DND-41 (cell line): ENCODE results near the gene ZNF141.

Source experiments
- ATAC-seq: fragments of 200-7000 bp; cut with Tn5 transposase; 3 replicates; pipeline ENCODE4 v1.9.1; 2021; ENCODE audit warnings: low read depth; ENCODE audit not compliant: insufficient read depth
- DNase-seq: peaks from one replicate; pipeline ENCODE4 v3.0.0-alpha.2; 2020
- H2AFZ ChIP-seq: 2 replicates; pipeline ENCODE4 v1.6.0; 2012; ENCODE audit warnings: low read depth, low read length
- H3K27ac ChIP-seq: 2 replicates; pipeline ENCODE4 v1.5.1; 2012; ENCODE audit warnings: low read length, inconsistent platforms
- H3K27me3 ChIP-seq: fragments of 200-600 bp; sonication (generic); 2 replicates; pipeline ENCODE4 v1.6.0; 2012; ENCODE audit warnings: low read length, mild to moderate bottlenecking, inconsistent platforms; ENCODE audit not compliant: insufficient read depth, poor library complexity
- H3K36me3 ChIP-seq: 2 replicates; pipeline ENCODE4 v1.5.1; 2012; ENCODE audit warnings: low read length, inconsistent platforms; ENCODE audit not compliant: insufficient read depth
- H3K4me1 ChIP-seq: 2 replicates; pipeline ENCODE4 v1.5.1; 2012; ENCODE audit warnings: mild to moderate bottlenecking, low read length; ENCODE audit not compliant: insufficient read depth
- H3K4me2 ChIP-seq: 2 replicates; pipeline ENCODE4 v1.6.0; 2012; ENCODE audit warnings: mild to moderate bottlenecking, moderate library complexity, low read length, inconsistent platforms; ENCODE audit not compliant: insufficient read depth
- H3K4me3 ChIP-seq, 2 experiments: fragments of 200-600 bp in 1 of 2; shearing (Covaris generic) in 1 of 2; 2 replicates each; pipeline ENCODE4 v1.5.1; 2012 to 2016; ENCODE audit warnings: inconsistent platforms in 2 of 2, low read length in 2 of 2, mild to moderate bottlenecking in 2 of 2, low read depth in 1 of 2, moderate library complexity in 1 of 2
- H3K79me2 ChIP-seq: 2 replicates; pipeline ENCODE4 v1.6.0; 2012; ENCODE audit warnings: low read length, inconsistent platforms; ENCODE audit not compliant: insufficient read depth
- H3K9ac ChIP-seq: 2 replicates; pipeline ENCODE4 v1.6.0; 2012; ENCODE audit warnings: low read depth, mild to moderate bottlenecking, inconsistent platforms, low read length, moderate library complexity
- H3K9me3 ChIP-seq: 2 replicates; pipeline ENCODE4 v1.5.1; 2012; ENCODE audit warnings: low read length, moderate library complexity, mild to moderate bottlenecking, inconsistent platforms; ENCODE audit not compliant: insufficient read depth, severe bottlenecking
- H4K20me1 ChIP-seq: 2 replicates; pipeline ENCODE4 v1.6.0; 2012; ENCODE audit warnings: low read length; ENCODE audit not compliant: insufficient read depth
- EZH2 ChIP-seq: IDR thresholded peaks from 3 replicates; pipeline ENCODE4 v1.6.1; 2012; ENCODE audit warnings: borderline replicate concordance, low read depth, mild to moderate bottlenecking, moderate library complexity, low read length, inconsistent platforms; ENCODE audit not compliant: severe bottlenecking
- TF ChIP-seq, protein P1 (sequence below): IDR thresholded peaks from 2 replicates; pipeline ENCODE4 v1.5.1; 2012; ENCODE audit warnings: borderline replicate concordance, low read length, moderate library complexity, mild to moderate bottlenecking; ENCODE audit not compliant: poor library complexity, severe bottlenecking; ENCODE audit errors: extremely low read depth

ZNF141 gene

DNA sequence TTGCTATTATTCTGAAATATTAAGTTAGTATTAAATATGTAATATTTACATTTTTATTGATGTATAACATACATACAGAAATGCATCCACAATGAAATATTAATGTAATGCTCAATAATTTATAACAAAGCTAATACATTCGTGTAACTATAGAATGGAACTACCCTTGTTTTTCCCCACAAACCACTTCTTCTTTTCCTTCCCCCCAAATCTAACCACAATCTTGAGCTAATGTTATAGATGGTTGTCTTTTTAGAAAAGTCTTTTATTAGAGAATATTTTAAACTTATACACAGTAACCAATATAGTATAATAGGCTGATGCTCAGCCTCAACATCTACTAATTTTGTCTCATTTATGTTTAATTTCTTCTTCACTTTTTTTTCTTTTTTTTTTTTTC is 27.8 kb upstream of the ZNF141 start:
- Histone ChIP-seq H3K4me3 (no peak overlapping the region), H4K20me1 (no peaks in the 10 kb centered on the region), H3K27me3 (no peaks in the 10 kb centered on the region), H3K4me1 (peaks cover 27% of the 10 kb centered on the region), H3K79me2 (no peaks in the 10 kb centered on the region), H3K27ac (no peak overlapping the region), H3K9ac (no peak overlapping the region), H3K9me3 (peaks cover 38% of the 10 kb centered on the region), H3K4me2 (no peak overlapping the region), H2AFZ (no peak overlapping the region), H3K36me3 (no peaks in the 10 kb centered on the region)
- ATAC-seq, result no peak
- no peak for TF ChIP-seq EZH2
- TF ChIP-seq, protein P1, sequence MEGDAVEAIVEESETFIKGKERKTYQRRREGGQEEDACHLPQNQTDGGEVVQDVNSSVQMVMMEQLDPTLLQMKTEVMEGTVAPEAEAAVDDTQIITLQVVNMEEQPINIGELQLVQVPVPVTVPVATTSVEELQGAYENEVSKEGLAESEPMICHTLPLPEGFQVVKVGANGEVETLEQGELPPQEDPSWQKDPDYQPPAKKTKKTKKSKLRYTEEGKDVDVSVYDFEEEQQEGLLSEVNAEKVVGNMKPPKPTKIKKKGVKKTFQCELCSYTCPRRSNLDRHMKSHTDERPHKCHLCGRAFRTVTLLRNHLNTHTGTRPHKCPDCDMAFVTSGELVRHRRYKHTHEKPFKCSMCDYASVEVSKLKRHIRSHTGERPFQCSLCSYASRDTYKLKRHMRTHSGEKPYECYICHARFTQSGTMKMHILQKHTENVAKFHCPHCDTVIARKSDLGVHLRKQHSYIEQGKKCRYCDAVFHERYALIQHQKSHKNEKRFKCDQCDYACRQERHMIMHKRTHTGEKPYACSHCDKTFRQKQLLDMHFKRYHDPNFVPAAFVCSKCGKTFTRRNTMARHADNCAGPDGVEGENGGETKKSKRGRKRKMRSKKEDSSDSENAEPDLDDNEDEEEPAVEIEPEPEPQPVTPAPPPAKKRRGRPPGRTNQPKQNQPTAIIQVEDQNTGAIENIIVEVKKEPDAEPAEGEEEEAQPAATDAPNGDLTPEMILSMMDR, result no peak
- no peak for DNase-seq

GRCh38 chr4:314296-314903 is 23.2 kb upstream of the ZNF141 start:
- H3K9me3 ChIP-seq, result peaks cover 16% of the 10 kb centered on the region
- no peak overlapping the region for H3K4me3 ChIP-seq
- H2AFZ ChIP-seq, result no peak overlapping the region
- peaks cover 4% of the 10 kb centered on the region; the same call in 1 of the 2 replicates for H3K4me1 ChIP-seq
- H3K36me3 ChIP-seq, result no peaks in the 10 kb centered on the region
- H3K4me2 ChIP-seq, result no peak overlapping the region
- no peak for TF ChIP-seq EZH2
- TF ChIP-seq, protein P1, result peak; percentile 16
- H3K27ac ChIP-seq, result no peak overlapping the region
- no peaks in the 10 kb centered on the region for H3K27me3 ChIP-seq
- H3K9ac ChIP-seq, result no peak overlapping the region
- H4K20me1 ChIP-seq, result no peaks in the 10 kb centered on the region
- DNase-seq, result no peak
- ATAC-seq, result no peak
- H3K79me2 ChIP-seq, result no peaks in the 10 kb centered on the region

DNA sequence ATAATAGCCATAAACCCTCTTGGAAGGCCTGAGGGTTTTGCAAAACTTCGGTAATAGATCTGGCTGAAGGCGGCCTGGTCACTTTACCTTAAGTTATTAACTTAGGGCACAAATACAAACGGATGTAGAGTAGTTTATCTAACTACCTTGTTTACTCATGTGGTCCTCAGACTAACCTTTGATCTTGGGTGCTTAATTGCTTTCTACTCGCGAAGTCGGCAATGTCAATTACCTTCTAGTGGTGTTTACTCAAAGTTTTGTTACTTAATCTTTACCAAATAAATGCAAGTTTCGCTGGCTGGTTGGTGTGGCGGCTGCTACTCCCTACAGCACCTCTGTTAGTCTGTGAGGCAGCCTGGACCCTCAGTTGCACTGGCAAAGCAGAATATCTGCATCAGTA is 8.9 kb upstream of the ZNF141 start:
- Histone ChIP-seq H2AFZ (no peak overlapping the region), H3K36me3 (no peaks in the 10 kb centered on the region), H3K27me3 (no peaks in the 10 kb centered on the region), H4K20me1 (no peaks in the 10 kb centered on the region), H3K9ac (no peak overlapping the region), H3K4me3 (no peak overlapping the region), H3K79me2 (no peaks in the 10 kb centered on the region), H3K27ac (no peak overlapping the region), H3K9me3 (peaks cover 11% of the 10 kb centered on the region), H3K4me2 (no peak overlapping the region), H3K4me1 (no peaks in the 10 kb centered on the region)
- TF ChIP-seq EZH2, result no peak
- TF ChIP-seq, protein P1, result no peak
- no peak for ATAC-seq
- DNase-seq, result no peak
